KOPT-K1 (cell line): ENCODE data around the gene DNM1L.

Experiments used
- H3K27ac ChIP-seq: fragments of 200-600 bp; sonication (generic); 2 replicates; pipeline ENCODE4 v1.5.1; 2016; ENCODE audit warnings: antibody characterized with exemption, mild to moderate bottlenecking, low read depth, low read length; ENCODE audit not compliant: poor library complexity, severe bottlenecking
- H3K36me3 ChIP-seq: fragments of 200-600 bp; sonication (generic); 2 replicates; pipeline ENCODE4 v1.5.1; 2017; ENCODE audit warnings: antibody characterized with exemption, mild to moderate bottlenecking, low read length, moderate library complexity; ENCODE audit not compliant: insufficient read depth
- H3K9me3 ChIP-seq: fragments of 200-600 bp; sonication (generic); 2 replicates; pipeline ENCODE4 v1.5.1; 2017; ENCODE audit warnings: antibody characterized with exemption, low read length, mild to moderate bottlenecking; ENCODE audit not compliant: insufficient read depth, poor library complexity, severe bottlenecking

Gene DNM1L

DNA sequence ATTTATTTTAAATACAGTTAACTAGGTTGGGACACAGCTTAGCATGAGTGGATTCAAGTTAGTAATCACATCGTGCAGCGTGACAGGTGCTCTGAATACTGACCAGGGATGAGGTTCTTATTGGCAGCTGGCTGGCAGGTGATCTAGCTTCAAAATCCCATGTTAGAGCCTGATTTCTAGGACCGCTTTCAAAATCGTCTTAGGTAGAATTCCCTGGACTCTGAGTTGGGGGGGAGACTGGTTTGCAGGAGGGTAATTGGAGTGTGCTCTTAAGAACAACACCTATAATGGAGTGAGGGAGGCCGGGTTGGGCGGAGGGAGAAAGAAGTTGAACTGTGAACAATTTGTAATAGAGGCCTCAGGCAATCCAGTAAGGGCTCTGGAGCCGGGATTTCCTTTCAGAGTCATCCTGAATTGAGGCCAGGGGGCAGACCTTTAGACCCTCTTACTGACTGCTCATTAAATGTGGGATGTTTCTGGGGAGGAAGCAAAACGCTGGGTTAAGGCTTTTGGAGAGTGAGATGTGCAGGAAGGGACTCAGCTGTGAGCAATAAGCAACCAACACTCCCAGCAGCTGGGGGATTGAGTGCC lies 77.5 kb downstream of the DNM1L start:
- peaks cover 27% of the 10 kb centered on the region for H3K36me3 ChIP-seq
- no peak overlapping the region for H3K27ac ChIP-seq
- H3K9me3 ChIP-seq = no peaks in the 10 kb centered on the region

GRCh38 chr12:32757157-32757556 lies 78.1 kb downstream of the DNM1L start:
- H3K36me3 ChIP-seq = peaks cover 21% of the 10 kb centered on the region
- H3K27ac ChIP-seq = no peak overlapping the region
- H3K9me3 ChIP-seq = no peaks in the 10 kb centered on the region

GRCh38 chr12:32761716-32762115 lies 82.6 kb downstream of the DNM1L start:
- Histone ChIP-seq H3K27ac (no peak overlapping the region), H3K36me3 (no peaks in the 10 kb centered on the region), H3K9me3 (no peaks in the 10 kb centered on the region)

DNA sequence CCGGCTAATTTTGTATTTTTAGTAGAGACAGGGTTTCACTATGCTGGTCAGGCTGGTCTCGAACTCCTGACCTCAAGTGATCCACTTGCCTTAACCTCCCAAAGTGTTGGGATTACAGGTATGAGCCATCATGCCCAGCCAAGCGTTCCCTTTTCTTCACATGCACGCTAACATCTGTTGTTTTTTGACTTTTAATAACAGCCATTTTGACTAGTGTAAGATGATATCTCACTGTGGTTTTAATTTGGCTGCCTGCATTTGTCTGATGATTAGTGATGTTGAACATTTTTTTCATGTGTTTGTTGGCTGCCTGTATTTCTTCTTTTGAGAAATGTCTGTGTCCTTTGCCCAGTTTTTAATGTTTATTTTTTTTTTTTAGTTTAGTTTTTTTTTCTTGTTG lies 86.8 kb downstream of the DNM1L start:
- Histone ChIP-seq H3K27ac (no peak overlapping the region), H3K36me3 (no peaks in the 10 kb centered on the region), H3K9me3 (no peaks in the 10 kb centered on the region)

GRCh38 chr12:32768518-32768917 lies 89.4 kb downstream of the DNM1L start:
- no peaks in the 10 kb centered on the region for H3K9me3 ChIP-seq
- H3K27ac ChIP-seq = no peak overlapping the region
- H3K36me3 ChIP-seq = no peaks in the 10 kb centered on the region

DNA sequence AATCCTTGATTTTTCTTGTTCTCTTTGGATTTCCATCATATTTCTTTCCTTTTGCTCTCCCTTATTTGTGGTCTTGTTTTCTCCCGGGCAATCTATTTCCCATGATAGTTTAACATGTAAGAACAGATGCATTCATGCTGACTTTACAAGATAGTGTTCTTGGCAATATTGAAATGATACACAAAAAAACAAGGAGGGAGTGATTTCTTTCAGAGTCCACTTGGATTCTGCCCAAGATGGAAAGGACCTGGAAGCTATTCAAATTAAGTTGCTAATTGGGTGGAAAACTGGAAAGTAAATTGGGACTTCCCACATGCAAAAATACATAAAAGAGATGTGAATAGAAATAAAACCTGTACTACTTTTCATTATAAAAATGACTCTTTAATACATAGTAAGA lies 91.0 kb downstream of the DNM1L start:
- Histone ChIP-seq H3K9me3 (no peaks in the 10 kb centered on the region), H3K36me3 (no peaks in the 10 kb centered on the region), H3K27ac (no peak overlapping the region)

GRCh38 chr12:32773691-32774090 lies 94.6 kb downstream of the DNM1L start:
- H3K9me3 ChIP-seq = no peaks in the 10 kb centered on the region
- H3K27ac ChIP-seq = no peak overlapping the region
- H3K36me3 ChIP-seq = no peaks in the 10 kb centered on the region

DNA sequence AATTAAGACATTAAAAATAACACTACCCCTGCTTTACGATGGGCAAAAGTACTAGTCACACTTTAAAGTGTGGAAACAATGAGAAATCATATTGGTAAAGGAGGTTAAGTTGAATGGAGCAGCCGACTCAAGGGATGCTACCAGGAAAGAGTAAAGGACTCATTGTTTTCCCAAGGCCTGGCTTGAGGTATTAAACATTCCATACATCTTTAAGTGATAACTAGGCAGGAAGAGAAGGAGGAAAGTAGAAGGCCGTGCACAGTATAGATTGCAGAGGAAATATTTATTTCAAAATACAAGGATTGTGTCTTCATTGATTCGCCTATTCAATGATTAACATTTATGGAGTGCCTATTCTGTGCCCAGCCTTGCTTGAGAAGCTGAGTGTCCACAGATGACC lies 97.2 kb downstream of the DNM1L start:
- Histone ChIP-seq H3K36me3 (no peaks in the 10 kb centered on the region), H3K9me3 (no peaks in the 10 kb centered on the region), H3K27ac (no peak overlapping the region)

GRCh38 chr12:32777159-32777558 lies 98.1 kb downstream of the DNM1L start:
- H3K27ac ChIP-seq = no peak overlapping the region
- H3K36me3 ChIP-seq = no peaks in the 10 kb centered on the region
- no peaks in the 10 kb centered on the region for H3K9me3 ChIP-seq

- no peaks in the 10 kb centered on the region for H3K36me3 ChIP-seq
- no peak overlapping the region for H3K27ac ChIP-seq
- H3K9me3 ChIP-seq = no peaks in the 10 kb centered on the region
Observed at GRCh38 chr12:32777691-32778175, 98.6 kb downstream of the DNM1L start.

GRCh38 chr12:32780071-32780470 lies 101.0 kb downstream of the DNM1L start:
- Histone ChIP-seq H3K9me3 (no peaks in the 10 kb centered on the region), H3K27ac (no peak overlapping the region), H3K36me3 (no peaks in the 10 kb centered on the region)

DNA sequence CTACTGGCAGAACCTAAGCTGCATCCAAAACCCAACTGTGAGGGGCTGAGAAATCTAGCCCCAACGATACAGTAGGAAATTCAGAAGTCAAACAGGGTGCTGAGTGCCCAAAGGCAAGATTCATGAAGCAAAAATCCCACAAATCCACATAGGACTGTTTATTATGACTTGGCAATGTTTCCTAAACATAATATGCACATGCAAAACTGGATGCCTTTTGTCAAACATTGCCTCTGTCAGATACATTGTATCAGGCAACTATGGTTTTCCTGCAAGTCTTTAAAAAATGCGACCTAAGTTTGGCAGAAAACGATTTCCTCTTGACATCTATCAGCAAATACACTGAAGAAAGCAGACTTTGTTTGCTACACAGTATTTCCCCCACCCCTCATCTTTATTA lies 103.9 kb downstream of the DNM1L start:
- no peaks in the 10 kb centered on the region for H3K9me3 ChIP-seq
- no peaks in the 10 kb centered on the region for H3K36me3 ChIP-seq
- H3K27ac ChIP-seq = no peak overlapping the region

DNA sequence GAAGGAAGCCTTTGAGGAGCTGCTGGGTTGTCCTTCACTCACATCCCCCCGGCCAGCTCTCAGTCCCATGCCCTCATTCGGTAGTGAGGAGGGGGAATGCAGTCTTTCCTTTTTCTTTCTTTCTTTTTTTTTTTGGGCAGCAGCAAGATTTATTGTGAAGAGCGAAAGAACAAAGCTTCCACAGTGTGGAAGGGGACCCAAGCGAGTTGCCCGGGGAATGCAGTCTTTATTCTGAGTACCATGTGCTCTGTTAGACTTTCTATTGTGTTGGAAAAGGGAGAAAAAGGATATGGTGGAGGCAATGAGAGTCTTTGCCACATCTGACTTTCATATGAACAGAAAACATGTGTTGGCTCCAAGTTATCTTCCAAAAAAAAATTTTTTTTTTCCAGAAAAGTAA lies 106.5 kb downstream of the DNM1L start:
- no peaks in the 10 kb centered on the region for H3K9me3 ChIP-seq
- no peaks in the 10 kb centered on the region for H3K36me3 ChIP-seq
- no peak overlapping the region for H3K27ac ChIP-seq

DNA sequence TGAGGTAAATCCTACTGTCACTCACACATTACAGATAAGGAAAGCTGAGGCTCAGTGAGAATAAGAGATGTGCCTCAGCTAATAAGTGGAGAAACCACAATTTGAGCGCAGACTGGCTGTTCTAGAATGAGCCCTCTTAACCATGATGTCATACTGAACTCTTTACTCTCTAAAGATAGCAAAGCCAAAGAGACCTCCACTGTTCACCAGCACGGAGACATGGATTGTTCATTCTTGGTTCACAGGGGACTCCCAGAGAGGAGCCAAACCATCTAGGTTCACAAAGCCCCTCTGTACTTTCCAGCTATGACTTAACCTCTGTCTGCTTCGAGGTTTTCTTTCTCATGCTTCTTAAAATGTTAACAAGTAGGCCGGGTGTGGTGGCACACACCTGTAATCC lies 109.3 kb downstream of the DNM1L start:
- Histone ChIP-seq H3K27ac (no peak overlapping the region), H3K36me3 (no peaks in the 10 kb centered on the region), H3K9me3 (no peaks in the 10 kb centered on the region)

- Histone ChIP-seq H3K27ac (no peak overlapping the region), H3K9me3 (no peaks in the 10 kb centered on the region), H3K36me3 (no peaks in the 10 kb centered on the region)
Observed at GRCh38 chr12:32789446-32789845, 110.3 kb downstream of the DNM1L start.

- Histone ChIP-seq H3K9me3 (no peaks in the 10 kb centered on the region), H3K36me3 (no peaks in the 10 kb centered on the region), H3K27ac (no peak overlapping the region)
Observed at GRCh38 chr12:32789916-32790315, 110.8 kb downstream of the DNM1L start.
